ENCODE data around the gene CAPZB.

CAPZB gene

DNA sequence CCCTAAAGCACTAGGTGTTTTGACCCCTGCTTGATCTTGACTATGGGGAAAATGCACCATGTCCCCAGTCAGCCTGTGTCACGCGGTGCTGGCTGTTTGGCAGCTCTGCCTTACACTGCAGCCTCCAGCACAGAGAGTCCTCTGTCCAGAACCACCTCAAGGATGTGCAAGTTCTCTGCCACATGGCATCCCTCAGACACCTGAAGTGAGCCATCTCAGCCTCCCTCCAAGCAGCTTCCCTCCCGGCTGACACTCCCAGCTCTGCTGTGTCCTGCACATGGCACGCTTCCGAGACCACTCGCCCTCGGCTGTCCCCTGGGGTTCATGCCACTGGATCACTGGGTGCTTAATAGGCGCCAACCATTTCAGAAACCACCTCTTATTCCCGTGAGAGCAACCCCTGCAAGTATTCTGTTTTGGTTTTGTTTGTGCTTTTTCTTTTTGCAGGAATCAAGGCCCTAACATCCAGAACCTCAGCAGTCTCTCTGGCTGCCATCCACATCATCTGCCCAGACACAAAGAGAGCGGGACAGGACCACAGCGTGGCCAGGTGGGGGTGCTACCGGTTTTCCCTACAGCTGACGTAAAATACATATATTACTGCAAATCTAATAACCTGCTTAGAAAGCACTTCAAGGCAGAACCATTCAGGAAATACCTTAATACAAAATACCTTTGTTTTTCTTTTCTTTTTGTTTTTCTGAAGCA is 45.7 kb downstream of the CAPZB start:
- H3F3A ChIP-seq (ENCODE audit: low read depth): no peaks in the 10 kb centered on the region
- no peak overlapping the region for H2AFZ ChIP-seq (ENCODE audit: low read length)
- peaks cover 45% of the 10 kb centered on the region; the same call in 1 of the 2 replicates for H3K36me3 ChIP-seq (ENCODE audit: insufficient read depth, low read length)
- peaks cover 99% of the 10 kb centered on the region for H3K79me2 ChIP-seq (ENCODE audit: insufficient read depth, low read length)
- no peaks in the 10 kb centered on the region for H3K9me3 ChIP-seq (ENCODE audit: insufficient read depth, low read depth, low read length)
- H3K4me2 ChIP-seq (ENCODE audit: low read depth, low read length, poor library complexity, severe bottlenecking): no peak overlapping the region
- no peak overlapping the region for H3K9ac ChIP-seq (ENCODE audit: low read depth, low read length, poor library complexity, severe bottlenecking)
- TF ChIP-seq, protein P1, sequence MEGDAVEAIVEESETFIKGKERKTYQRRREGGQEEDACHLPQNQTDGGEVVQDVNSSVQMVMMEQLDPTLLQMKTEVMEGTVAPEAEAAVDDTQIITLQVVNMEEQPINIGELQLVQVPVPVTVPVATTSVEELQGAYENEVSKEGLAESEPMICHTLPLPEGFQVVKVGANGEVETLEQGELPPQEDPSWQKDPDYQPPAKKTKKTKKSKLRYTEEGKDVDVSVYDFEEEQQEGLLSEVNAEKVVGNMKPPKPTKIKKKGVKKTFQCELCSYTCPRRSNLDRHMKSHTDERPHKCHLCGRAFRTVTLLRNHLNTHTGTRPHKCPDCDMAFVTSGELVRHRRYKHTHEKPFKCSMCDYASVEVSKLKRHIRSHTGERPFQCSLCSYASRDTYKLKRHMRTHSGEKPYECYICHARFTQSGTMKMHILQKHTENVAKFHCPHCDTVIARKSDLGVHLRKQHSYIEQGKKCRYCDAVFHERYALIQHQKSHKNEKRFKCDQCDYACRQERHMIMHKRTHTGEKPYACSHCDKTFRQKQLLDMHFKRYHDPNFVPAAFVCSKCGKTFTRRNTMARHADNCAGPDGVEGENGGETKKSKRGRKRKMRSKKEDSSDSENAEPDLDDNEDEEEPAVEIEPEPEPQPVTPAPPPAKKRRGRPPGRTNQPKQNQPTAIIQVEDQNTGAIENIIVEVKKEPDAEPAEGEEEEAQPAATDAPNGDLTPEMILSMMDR (conservative IDR thresholded peaks at IDR 0.05; ENCODE audit: low read length): peak; percentile 50
- no peak for TF ChIP-seq EZH2phosphoT487 (IDR thresholded peaks at IDR 0.05; ENCODE audit: borderline replicate concordance)
- peaks cover 85% of the 10 kb centered on the region for H4K20me1 ChIP-seq (ENCODE audit: insufficient read depth, low read length, poor library complexity, severe bottlenecking)
- no peak overlapping the region for H3K4me3 ChIP-seq (ENCODE audit: low read length, poor library complexity, severe bottlenecking)
- H3K4me1 ChIP-seq (ENCODE audit: insufficient read depth, low read length, poor library complexity, severe bottlenecking): no peaks in the 10 kb centered on the region
- no peaks in the 10 kb centered on the region for H3K9me2 ChIP-seq (replicated peaks; ENCODE audit: low read depth, low read length)
- H3K27me3 ChIP-seq (ENCODE audit: insufficient read depth, low read length, poor library complexity, severe bottlenecking): no peaks in the 10 kb centered on the region

DNA sequence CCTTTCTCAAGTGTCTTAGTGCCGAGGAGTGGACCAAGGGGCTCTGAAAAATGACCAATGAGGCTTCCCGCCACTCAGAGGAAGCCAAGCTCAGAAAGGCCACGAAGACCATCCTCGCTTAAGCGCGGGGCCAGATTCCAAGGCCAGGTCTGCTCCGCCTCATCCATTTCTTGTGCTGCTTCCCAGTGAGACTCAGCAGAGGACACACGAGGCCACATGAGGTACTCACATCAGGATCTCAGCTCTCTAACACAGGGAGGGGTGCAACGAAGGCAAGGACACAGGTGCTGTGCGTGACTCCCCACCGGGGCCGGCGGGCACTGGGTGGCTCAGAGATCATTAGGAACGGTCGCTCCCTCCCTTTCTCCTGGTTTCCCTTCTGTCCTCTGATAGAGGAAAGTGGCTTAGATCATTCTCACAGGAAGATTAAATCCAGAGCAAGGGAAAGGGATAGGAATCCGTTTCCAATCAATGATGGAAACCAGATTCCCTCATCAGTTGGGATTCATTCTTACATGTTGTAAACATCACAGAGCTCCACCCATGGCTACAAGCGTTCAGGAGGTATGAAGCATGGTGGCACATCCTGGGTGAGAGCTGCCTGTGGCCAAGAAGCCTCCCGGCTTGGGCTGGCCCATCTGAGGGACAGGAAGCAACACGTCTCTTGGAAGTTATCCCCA is 46.7 kb downstream of the CAPZB start:
- no peak for TF ChIP-seq EZH2phosphoT487 (IDR thresholded peaks at IDR 0.05; ENCODE audit: borderline replicate concordance)
- peaks cover 85% of the 10 kb centered on the region for H4K20me1 ChIP-seq (ENCODE audit: insufficient read depth, low read length, poor library complexity, severe bottlenecking)
- H3F3A ChIP-seq (ENCODE audit: low read depth): no peaks in the 10 kb centered on the region
- no peak overlapping the region for H3K4me2 ChIP-seq (ENCODE audit: low read depth, low read length, poor library complexity, severe bottlenecking)
- H3K4me3 ChIP-seq (ENCODE audit: low read length, poor library complexity, severe bottlenecking): no peak overlapping the region
- no peaks in the 10 kb centered on the region for H3K27me3 ChIP-seq (ENCODE audit: insufficient read depth, low read length, poor library complexity, severe bottlenecking)
- no peaks in the 10 kb centered on the region for H3K4me1 ChIP-seq (ENCODE audit: insufficient read depth, low read length, poor library complexity, severe bottlenecking)
- H3K9me3 ChIP-seq (ENCODE audit: insufficient read depth, low read depth, low read length): no peaks in the 10 kb centered on the region
- peaks cover 45% of the 10 kb centered on the region; the same call in 1 of the 2 replicates for H3K36me3 ChIP-seq (ENCODE audit: insufficient read depth, low read length)
- H3K9me2 ChIP-seq (replicated peaks; ENCODE audit: low read depth, low read length): no peaks in the 10 kb centered on the region
- H3K9ac ChIP-seq (ENCODE audit: low read depth, low read length, poor library complexity, severe bottlenecking): no peak overlapping the region
- H3K79me2 ChIP-seq (ENCODE audit: insufficient read depth, low read length): peaks cover 99% of the 10 kb centered on the region
- no peak overlapping the region for H2AFZ ChIP-seq (ENCODE audit: low read length)

DNA sequence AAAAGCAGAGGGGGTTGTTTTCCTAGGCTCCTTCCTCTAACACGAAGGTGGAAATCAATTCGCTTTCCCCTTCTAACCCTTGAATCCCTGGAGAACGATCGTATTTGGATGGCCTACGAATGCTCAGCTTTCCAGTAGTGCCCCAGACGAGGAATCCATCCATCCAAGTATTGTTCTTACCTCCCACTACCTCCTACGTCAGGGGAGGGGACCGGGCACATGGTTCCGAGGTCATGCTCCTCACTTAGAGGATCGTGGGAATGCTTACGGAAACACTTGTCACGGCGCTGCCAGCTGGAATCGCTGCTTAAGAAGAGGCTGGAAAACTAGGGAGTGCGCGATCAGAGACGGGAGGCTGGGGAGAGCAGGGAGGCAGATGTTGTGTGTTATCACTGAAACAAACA is 47.4 kb downstream of the CAPZB start:
- TF ChIP-seq, protein P1 (conservative IDR thresholded peaks at IDR 0.05; ENCODE audit: low read length): no peak
- no peak for TF ChIP-seq EZH2phosphoT487 (IDR thresholded peaks at IDR 0.05; ENCODE audit: borderline replicate concordance)
- Histone ChIP-seq H3K4me3 (ENCODE audit: low read length, poor library complexity, severe bottlenecking) (no peak overlapping the region), H3K9me3 (ENCODE audit: insufficient read depth, low read depth, low read length) (no peaks in the 10 kb centered on the region), H3K79me2 (ENCODE audit: insufficient read depth, low read length) (peaks cover 100% of the 10 kb centered on the region), H3K36me3 (ENCODE audit: insufficient read depth, low read length) (peaks cover 45% of the 10 kb centered on the region; the same call in 1 of the 2 replicates), H3F3A (ENCODE audit: low read depth) (no peaks in the 10 kb centered on the region), H2AFZ (ENCODE audit: low read length) (no peak overlapping the region), H3K9ac (ENCODE audit: low read depth, low read length, poor library complexity, severe bottlenecking) (no peak overlapping the region), H3K4me2 (ENCODE audit: low read depth, low read length, poor library complexity, severe bottlenecking) (no peak overlapping the region), H3K9me2 (replicated peaks; ENCODE audit: low read depth, low read length) (no peaks in the 10 kb centered on the region), H3K27me3 (ENCODE audit: insufficient read depth, low read length, poor library complexity, severe bottlenecking) (no peaks in the 10 kb centered on the region), H3K4me1 (ENCODE audit: insufficient read depth, low read length, poor library complexity, severe bottlenecking) (no peaks in the 10 kb centered on the region), H4K20me1 (ENCODE audit: insufficient read depth, low read length, poor library complexity, severe bottlenecking) (peaks cover 85% of the 10 kb centered on the region)

All from Loucy (cell line).